ENCODE data around the gene IL36RN. TPM values are rescaled to one million over a fixed set of nuclear protein-coding genes. Genes with fewer than 3 reads are reported as not detected.

IL36RN gene
- total RNA-seq, 2 donors from 2014 or later: not detected

GRCh38 chr2:113068706-113069485, 9.9 kb downstream of the IL36RN start:
- TF ChIP-seq CTCF (IDR thresholded peaks at IDR 0.05): no peak
- Histone ChIP-seq H3K27ac (no peak overlapping the region), H3K36me3 (no peaks in the 10 kb centered on the region), H3K4me1 (no peaks in the 10 kb centered on the region), H3K27me3 (no peaks in the 10 kb centered on the region), H3K4me3 (no peak overlapping the region), H3K9me3 (no peaks in the 10 kb centered on the region)
- DNase-seq (ENCODE audit: low spot score): no peak

- DNase-seq (ENCODE audit: low spot score): peak; percentile 32
- no peaks in the 10 kb centered on the region for H3K4me1 ChIP-seq
Measured at GRCh38 chr2:113069676-113070605, 10.9 kb downstream of the IL36RN start.

GRCh38 chr2:113070606-113070975, 11.6 kb downstream of the IL36RN start:
- no peak for TF ChIP-seq CTCF (IDR thresholded peaks at IDR 0.05)
- no peaks in the 10 kb centered on the region for H3K27me3 ChIP-seq
- no peaks in the 10 kb centered on the region for H3K4me1 ChIP-seq
- H3K27ac ChIP-seq: no peak overlapping the region
- no peak overlapping the region for H3K4me3 ChIP-seq
- H3K36me3 ChIP-seq: no peaks in the 10 kb centered on the region
- DNase-seq (ENCODE audit: low spot score): no peak
- H3K9me3 ChIP-seq: no peaks in the 10 kb centered on the region

More at GRCh38 chr2:113069676-113070605, 10.9 kb downstream of the IL36RN start:
- Histone ChIP-seq H3K36me3 (no peaks in the 10 kb centered on the region), H3K9me3 (no peaks in the 10 kb centered on the region), H3K27me3 (no peaks in the 10 kb centered on the region), H3K4me3 (no peak overlapping the region), H3K27ac (no peak overlapping the region)
- no peak for TF ChIP-seq CTCF (IDR thresholded peaks at IDR 0.05)

- DNase-seq (ENCODE audit: low spot score): no peak
- no peak for TF ChIP-seq CTCF (IDR thresholded peaks at IDR 0.05)
- Histone ChIP-seq H3K4me1 (no peaks in the 10 kb centered on the region), H3K9me3 (no peaks in the 10 kb centered on the region), H3K4me3 (no peak overlapping the region), H3K27ac (no peak overlapping the region), H3K36me3 (no peaks in the 10 kb centered on the region), H3K27me3 (no peaks in the 10 kb centered on the region)
Measured at GRCh38 chr2:113072584-113072983, 13.6 kb downstream of the IL36RN start.

- DNase-seq (ENCODE audit: low spot score): no peak
- no peak overlapping the region for H3K4me3 ChIP-seq
- H3K27ac ChIP-seq: no peak overlapping the region
- H3K4me1 ChIP-seq: no peaks in the 10 kb centered on the region
- no peaks in the 10 kb centered on the region for H3K36me3 ChIP-seq
- no peaks in the 10 kb centered on the region for H3K27me3 ChIP-seq
- H3K9me3 ChIP-seq: no peaks in the 10 kb centered on the region
- no peak for TF ChIP-seq CTCF (IDR thresholded peaks at IDR 0.05)
Measured at GRCh38 chr2:113073325-113073834, 14.4 kb downstream of the IL36RN start.
